Posterior cingulate gyrus (tissue), 11 donors: Measurements from ENCODE around the gene RASAL3.
"Not testable (repeated sequence)": the region's sequence is repeated elsewhere in the genome, so short reads cannot be mapped to it uniquely, and the experiment has no call there.

ENCODE experiments used
- DNase-seq, 10 donors: peaks; one replicate each; pipeline versions ENCODE4 v3.0.0 to v3.0.0-alpha.2; 2020 to 2021; ENCODE audit warnings: mixed read lengths in 3 of 10
- intact Hi-C: fragments of 100-400 bp; cut with DNase I; formaldehyde crosslinking; loops from one replicate; pipeline ENCODE4 v1.15.1; 2023

RASAL3 gene

DNA sequence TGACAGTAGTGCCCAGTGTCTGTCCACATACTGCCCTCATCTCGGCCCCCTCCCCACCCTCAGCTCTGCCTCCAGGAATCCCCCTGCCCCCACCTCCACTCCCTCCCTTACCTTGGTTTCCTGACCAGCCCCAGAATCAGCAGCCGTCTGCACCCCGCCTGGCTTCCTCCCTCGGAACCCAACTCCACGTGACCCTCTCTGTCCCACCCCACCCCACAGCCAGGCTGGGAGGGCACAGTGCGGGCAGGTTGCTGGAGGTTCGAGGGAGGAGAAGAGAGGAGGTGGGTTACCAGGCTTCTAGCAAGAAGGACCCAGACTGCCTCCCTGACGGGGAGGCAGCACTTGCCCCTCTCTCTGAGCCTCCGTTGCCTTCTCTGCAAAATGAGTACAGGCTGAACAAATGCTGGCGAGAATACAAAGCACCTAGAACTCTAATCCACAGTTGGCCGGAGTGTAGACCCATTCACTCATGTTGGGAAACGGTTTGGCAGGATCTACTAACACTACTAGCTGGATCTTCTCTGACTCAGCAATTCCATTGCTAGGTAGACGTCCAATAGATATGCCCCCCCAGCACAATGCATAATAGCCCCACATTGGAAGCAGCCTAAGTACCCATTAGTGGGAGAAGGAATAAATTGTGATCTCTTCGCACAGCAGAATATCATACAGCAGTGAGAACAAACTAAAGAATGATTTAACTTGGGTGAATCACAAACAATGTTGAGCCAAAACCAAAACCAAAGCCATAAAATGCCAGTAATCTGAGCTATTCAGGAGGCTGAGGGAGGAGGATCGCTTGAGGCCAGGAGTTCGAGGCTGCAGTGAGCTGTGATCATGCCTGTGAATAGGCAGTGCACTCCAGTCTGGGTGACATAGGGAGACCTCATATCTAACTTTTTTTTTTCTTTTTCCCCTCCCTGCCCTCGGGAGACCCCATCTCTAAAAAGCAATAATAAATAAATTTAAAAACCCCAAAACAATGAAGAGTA is at the start of gene RASAL3:
Gene RASAL3, minus strand, starts transcription at position 151 of the 992 bp plus-strand sequence. CDS start 186 bp downstream, outside the sequence.
- intact Hi-C loops = no loop called here
- peak in 3 of 10 donors; percentile 74 to 80 (median 75) for DNase-seq

GRCh38 chr19:15511671-15512424 is 47.5 kb upstream of the RASAL3 start:
- intact Hi-C loops = no loop called here
- peak in 1 of 10 donors; percentile 67 for DNase-seq

DNA sequence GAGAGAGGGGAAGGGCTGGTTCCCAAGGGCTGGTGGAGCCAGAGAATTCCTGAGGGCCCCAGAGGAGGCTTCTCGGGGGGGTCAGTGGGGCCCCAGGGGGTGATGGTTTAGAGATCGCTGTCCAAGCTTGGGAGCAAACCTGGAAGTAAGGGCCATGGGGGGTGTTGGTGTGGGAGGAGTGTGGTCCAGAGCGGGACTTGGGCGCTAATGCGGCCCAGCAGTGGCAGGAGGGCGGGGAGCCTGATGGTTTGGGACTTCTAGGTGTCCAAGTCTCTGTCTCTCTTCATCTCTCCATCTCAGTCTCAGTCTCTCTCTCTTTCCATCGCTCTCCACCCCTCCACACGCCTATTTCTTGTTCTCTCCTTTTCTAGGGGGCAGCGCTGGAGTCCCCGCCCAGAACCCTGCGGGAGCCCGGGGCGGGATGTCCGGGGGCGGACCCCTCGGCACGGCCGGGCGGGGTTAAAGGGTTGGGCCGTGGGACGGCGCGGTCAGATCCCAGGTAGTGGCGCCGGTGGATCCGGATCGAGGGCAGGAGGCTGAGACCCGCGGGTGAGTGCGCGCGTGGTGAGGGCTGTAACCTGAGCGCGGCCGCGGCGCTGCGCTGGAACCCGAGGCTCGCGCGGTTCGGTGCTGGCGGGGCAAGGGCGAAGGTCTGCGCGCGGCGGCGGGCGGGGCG is 43.8 kb upstream of the RASAL3 start, which contains the start of gene CYP4F22:
Gene CYP4F22, plus strand, starts transcription at position 491 of the 676 bp plus-strand sequence. CDS start 16,812 bp downstream, outside the sequence.
- DNase-seq = peak in 1 of 10 donors; percentile 70
- intact Hi-C loops = no loop called here

- intact Hi-C loops = no loop called here
- peak in 1 of 10 donors; percentile 32 for DNase-seq
Observed at GRCh38 chr19:15507068-15508034, 43.0 kb upstream of the RASAL3 start.

DNA sequence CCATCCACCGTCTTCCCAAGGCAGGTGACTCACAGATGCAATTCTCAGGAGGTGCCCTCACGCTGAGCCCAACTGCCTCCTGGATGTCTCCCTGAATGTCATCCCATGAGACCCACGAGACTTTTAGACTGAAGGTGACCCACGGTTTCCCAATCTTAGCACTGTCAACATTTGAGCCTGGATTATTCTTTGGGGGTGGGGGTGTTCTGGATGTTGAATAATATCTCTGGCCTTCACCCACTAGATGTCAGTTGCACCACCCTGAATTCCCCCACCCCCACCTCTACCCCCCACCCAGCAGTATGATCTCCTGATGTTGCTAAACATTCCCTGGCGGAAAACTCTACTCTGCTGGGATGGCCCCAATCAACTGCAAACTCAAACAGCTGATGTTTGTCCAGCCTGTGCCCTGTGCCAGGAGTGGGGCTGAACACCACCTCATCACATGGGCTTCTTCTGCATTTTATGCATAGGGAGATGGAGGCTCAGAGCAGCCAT is 41.8 kb upstream of the RASAL3 start:
- DNase-seq = peak in 1 of 10 donors; percentile 43
- intact Hi-C loops = no loop called here

DNA sequence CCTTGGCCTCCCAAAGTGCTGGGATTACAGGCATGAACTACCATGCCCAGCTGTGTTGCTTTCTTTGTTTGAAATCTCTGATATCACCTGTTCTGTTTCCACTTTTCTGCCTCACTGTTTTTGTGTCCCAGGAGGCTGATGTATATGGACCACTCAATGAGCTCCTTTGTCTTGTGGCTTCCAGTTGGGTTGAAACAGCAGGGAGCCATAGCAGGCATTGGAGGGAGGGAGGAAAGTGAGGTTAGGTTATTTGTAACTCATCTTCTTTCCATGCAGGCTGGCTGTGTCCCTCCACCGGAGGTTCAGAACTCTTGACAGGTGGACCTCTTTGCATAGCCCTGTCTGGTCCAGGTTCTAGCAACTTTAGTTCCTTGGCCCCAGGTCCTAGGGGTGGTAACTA is 37.9 kb upstream of the RASAL3 start:
- DNase-seq = peak in 1 of 10 donors; percentile 8
- intact Hi-C loops = no loop called here

- no peak for DNase-seq
- intact Hi-C loops = no loop called here
Observed at GRCh38 chr19:15501596-15501995, 37.3 kb upstream of the RASAL3 start.

DNA sequence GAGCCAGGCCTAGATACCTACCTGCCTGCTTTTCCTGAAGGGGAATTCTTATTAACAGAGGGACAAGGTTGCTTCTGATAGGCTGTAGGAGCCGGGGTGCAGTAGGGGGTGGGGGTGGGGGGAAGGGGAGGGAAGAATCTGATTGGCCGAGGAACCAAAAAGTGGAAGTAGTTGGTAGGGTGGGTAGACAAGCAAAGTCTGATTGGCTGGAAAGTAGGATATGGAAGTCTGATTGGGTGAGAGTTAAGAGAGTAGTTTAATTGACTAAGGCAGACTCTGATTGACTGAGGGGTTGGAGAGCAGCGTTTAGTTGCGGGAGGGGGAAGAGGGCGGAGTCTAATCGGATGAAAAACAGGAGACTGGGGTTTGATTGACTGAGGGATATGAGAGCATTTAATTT is 34.6 kb upstream of the RASAL3 start:
- DNase-seq = no peak
- intact Hi-C loops = no loop called here

DNA sequence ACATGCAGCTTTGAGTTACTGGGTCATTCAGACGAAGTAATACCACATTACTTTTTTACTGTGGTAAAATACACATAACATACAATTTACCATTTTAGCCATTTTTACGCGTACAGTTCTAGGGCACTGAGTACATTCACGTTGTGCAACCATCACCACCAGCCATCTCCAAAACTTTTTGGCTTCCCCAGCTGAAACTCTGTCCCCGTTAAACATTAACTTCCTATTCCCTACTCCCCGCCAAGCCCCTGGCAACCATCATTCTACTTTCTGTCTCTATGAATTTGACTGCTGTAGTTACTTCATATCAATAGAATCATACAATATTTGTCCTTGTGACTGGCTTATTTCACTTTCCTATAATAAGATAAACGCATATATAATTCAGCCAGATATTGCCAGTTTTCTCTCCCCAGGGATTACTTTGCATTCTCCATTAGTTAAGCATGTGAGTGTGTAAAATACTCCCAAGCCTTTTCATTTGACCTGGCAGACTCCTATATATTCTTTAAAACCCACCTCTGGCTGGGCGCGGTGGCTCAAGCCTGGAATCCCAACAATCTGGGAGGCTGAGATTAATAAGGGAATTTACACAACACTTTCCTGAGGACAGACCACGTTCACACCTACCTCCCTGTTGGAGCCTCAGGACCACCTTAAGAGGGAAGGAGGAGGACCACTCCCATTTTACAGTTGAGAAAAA is 34.0 kb upstream of the RASAL3 start:
- intact Hi-C loops = no loop called here

GRCh38 chr19:15495151-15495550 is 30.8 kb upstream of the RASAL3 start:
- intact Hi-C loops = no loop called here
- no peak for DNase-seq

More for the DNA sequence above, 34.0 kb upstream of the RASAL3 start:
- peak in 1 of 10 donors; percentile 32 for DNase-seq

DNA sequence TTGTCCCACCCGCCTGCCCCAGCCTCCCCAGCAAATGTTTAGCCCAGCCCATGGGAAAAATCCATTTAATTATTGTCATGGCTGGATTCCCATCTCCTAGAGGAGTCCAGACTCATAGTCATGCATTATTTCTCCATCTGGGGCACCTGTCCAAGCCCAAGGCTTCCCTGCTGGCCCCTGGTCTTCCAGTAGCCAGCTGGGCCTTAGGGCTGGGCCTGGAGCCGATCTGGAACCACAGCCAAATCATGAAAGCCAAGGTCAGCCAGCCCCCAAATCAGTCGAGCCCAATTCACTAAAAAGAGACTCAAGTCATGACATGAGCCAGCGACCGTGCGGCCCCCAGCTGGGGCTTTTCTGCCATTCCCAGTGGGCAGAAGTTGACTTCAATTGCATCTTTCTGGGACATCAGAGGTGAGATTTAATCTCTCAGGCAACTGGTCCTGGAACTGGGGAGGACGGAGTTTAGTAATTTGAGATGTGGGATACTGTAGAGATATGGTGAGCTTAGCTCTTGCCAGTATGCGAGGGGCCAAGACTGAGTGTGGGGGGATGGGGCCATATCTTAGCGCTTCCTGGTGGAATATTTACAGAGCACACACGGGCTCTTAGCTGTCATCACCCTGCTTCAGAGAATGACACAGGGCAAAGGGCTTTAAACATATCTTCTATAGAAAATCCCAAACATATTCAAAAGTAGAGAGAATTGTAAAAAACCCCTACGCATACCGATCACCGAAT is 24.3 kb upstream of the RASAL3 start:
- peak in 2 of 10 donors; percentile 2 to 39 for DNase-seq
- intact Hi-C loops = no loop called here

- peak in 1 of 10 donors; percentile 15 for DNase-seq
- intact Hi-C loops = no loop called here
Observed at GRCh38 chr19:15487038-15487437, 22.7 kb upstream of the RASAL3 start.

GRCh38 chr19:15485768-15486167 is 21.4 kb upstream of the RASAL3 start:
- intact Hi-C loops = not testable (repeated sequence)
- peak in 1 of 10 donors; percentile 17 for DNase-seq

- intact Hi-C loops = not testable (repeated sequence)
- DNase-seq = peak in 2 of 10 donors; percentile 11 to 52
Observed at GRCh38 chr19:15480996-15481395, 16.7 kb upstream of the RASAL3 start.

- intact Hi-C loops = no loop called here
Observed at GRCh38 chr19:15479391-15480345, 15.3 kb upstream of the RASAL3 start, which contains the start of gene PGLYRP2. PGLYRP2 (minus strand) TSS chr19:15479501; CDS start chr19:15479371, 130 bp downstream.

GRCh38 chr19:15476325-15476724 is 12.0 kb upstream of the RASAL3 start:
- peak in 1 of 10 donors; percentile 48 for DNase-seq
- intact Hi-C loops = no loop called here

More at GRCh38 chr19:15479391-15480345, 15.3 kb upstream of the RASAL3 start, which contains the start of gene PGLYRP2:
- peak in 8 of 10 donors; percentile 46 to 95 (median 68) for DNase-seq
